OCI-LY3 (cell line): ENCODE results near the gene CTSE.

Source experiments
- H2AFZ ChIP-seq: fragments of 200-600, 300-600 bp; shearing (Covaris generic); 2 replicates; pipeline ENCODE4 v1.6.0; 2014; ENCODE audit warnings: antibody characterized with exemption, low read depth, low read length
- H3K27ac ChIP-seq: fragments of 200-600, 300-600 bp; sonication (generic); 2 replicates; pipeline ENCODE4 v1.5.1; 2014; ENCODE audit warnings: mild to moderate bottlenecking, low read length, moderate library complexity, mixed read lengths
- H3K27me3 ChIP-seq: fragments of 200-600, 300-600 bp; sonication (generic); 2 replicates; pipeline ENCODE4 v1.6.1; 2014; ENCODE audit warnings: low read depth, low read length, mixed read lengths
- H3K36me3 ChIP-seq: fragments of 200-600, 300-600 bp; sonication (generic); replicated peaks from 2 replicates; pipeline ENCODE3; 2014; ENCODE audit warnings: low read depth, low read length, mixed read lengths
- H3K4me1 ChIP-seq: fragments of 300-600, 200-600 bp; sonication (generic); 2 replicates; pipeline ENCODE4 v1.6.1; 2014; ENCODE audit warnings: low read length, mixed read lengths
- H3K4me2 ChIP-seq: fragments of 200-600, 300-600 bp; sonication (generic); 2 replicates; pipeline ENCODE4 v1.6.1; 2014; ENCODE audit warnings: low read length, mixed read lengths
- H3K4me3 ChIP-seq: fragments of 300-600, 200-600 bp; sonication (generic); 2 replicates; pipeline ENCODE4 v1.5.1; 2014; ENCODE audit warnings: antibody characterized with exemption, mild to moderate bottlenecking, low read length, moderate library complexity
- H3K79me2 ChIP-seq: fragments of 300-600, 200-600 bp; shearing (Covaris generic); 2 replicates; pipeline ENCODE4 v1.6.1; 2014; ENCODE audit warnings: mild to moderate bottlenecking, low read length, mixed read lengths
- H3K9ac ChIP-seq: fragments of 300-600, 200-600 bp; shearing (Covaris generic); 2 replicates; pipeline ENCODE4 v1.6.0; 2014; ENCODE audit warnings: mild to moderate bottlenecking, low read length, moderate library complexity
- H3K9me3 ChIP-seq: fragments of 200-600, 300-600 bp; shearing (Covaris generic); 2 replicates; pipeline ENCODE4 v1.6.1; 2014; ENCODE audit warnings: low read length, mixed read lengths; ENCODE audit not compliant: insufficient read depth
- H4K20me1 ChIP-seq: fragments of 200-600, 300-600 bp; sonication (generic); 2 replicates; pipeline ENCODE4 v1.6.1; 2016; ENCODE audit warnings: low read length, mixed read lengths; ENCODE audit not compliant: insufficient read depth
- EZH2phosphoT487 ChIP-seq: fragments of 200-600 bp; shearing (Covaris generic); IDR thresholded peaks from 2 replicates; pipeline ENCODE4 v1.6.1; 2018; ENCODE audit warnings: antibody characterized with exemption, mixed run types, low read depth
- TF ChIP-seq, protein P1 (sequence below): fragments of 200-600, 300-600 bp; sonication (generic); IDR thresholded peaks from 2 replicates; pipeline ENCODE4 v1.5.1; 2014; ENCODE audit warnings: antibody characterized with exemption, low read length, low read depth

CTSE gene

DNA sequence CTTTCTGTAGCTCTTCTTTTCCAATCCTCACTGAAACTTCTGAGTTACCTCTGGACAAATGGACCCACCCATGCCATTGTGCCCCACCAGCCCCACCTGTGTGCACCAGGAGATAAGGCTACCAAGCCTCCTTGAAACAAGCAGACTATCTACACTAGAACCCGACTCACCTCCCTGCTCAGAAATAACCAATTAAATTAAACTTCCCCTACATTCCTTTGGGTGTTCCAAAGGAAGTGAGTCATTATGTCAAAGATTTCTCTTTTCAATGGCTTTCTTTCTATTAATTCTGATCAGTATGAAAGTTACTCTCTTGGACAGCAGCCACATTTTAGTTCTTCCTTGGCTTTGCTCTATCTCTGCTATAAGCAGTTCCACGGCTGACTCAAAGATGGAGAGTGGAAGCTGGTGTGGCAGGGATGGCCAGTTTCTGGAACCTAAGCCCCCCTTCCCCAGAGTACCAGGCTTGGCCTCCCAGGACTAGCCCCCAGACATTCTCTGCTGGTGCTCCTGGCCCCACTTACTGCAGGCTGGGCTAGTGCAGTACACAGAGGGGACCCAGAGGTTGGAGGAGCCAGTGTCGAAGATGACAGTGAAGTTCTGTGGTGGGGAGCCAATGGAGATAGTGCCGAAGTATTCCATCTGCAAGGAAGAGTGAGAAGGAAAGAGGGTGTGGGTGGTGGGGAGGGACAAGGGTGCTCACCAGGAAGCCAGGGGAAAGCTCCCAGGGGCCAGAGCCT is 1.9 kb downstream of the CTSE start:
- H3K27ac ChIP-seq = no peak overlapping the region
- H4K20me1 ChIP-seq = no peaks in the 10 kb centered on the region
- H3K36me3 ChIP-seq = no peaks in the 10 kb centered on the region
- H3K4me3 ChIP-seq = no peak overlapping the region
- H3K4me2 ChIP-seq = no peak overlapping the region
- no peak for TF ChIP-seq EZH2phosphoT487
- TF ChIP-seq, protein P1, sequence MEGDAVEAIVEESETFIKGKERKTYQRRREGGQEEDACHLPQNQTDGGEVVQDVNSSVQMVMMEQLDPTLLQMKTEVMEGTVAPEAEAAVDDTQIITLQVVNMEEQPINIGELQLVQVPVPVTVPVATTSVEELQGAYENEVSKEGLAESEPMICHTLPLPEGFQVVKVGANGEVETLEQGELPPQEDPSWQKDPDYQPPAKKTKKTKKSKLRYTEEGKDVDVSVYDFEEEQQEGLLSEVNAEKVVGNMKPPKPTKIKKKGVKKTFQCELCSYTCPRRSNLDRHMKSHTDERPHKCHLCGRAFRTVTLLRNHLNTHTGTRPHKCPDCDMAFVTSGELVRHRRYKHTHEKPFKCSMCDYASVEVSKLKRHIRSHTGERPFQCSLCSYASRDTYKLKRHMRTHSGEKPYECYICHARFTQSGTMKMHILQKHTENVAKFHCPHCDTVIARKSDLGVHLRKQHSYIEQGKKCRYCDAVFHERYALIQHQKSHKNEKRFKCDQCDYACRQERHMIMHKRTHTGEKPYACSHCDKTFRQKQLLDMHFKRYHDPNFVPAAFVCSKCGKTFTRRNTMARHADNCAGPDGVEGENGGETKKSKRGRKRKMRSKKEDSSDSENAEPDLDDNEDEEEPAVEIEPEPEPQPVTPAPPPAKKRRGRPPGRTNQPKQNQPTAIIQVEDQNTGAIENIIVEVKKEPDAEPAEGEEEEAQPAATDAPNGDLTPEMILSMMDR = no peak
- H2AFZ ChIP-seq = no peak overlapping the region
- H3K4me1 ChIP-seq = peaks cover 7% of the 10 kb centered on the region; the same call in 1 of the 2 replicates
- H3K9me3 ChIP-seq = peaks cover 3% of the 10 kb centered on the region; the same call in 1 of the 2 replicates
- H3K27me3 ChIP-seq = no peaks in the 10 kb centered on the region
- no peaks in the 10 kb centered on the region for H3K79me2 ChIP-seq
- H3K9ac ChIP-seq = no peak overlapping the region

DNA sequence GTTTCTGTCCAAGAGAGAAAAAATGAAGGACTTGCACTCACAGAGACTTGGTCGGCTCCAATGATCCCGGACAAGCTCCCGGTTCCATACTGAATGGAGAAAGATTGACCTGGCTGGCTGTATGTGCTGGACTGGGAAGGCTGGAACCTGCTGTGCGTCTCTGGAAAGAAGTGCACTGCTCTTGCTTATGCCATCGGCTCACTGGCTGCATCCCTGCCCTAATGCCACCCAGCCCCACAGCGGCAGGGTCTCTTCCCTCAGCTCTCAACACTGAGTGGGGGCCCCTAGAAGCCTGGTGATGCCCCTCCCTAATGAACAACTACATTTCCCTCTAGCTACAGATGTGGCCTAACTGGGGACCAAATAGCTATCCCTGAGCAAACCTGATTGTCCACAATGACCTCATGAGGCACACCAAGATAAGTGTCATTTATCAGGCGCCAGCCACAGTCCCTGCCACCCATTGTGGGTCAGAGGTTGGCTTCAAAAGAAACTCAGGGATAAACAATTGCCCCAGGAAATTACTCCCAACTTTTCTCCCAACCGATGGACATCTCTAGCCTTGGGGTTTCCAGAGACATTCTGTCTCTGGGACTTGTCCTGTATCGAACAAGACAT is 2.6 kb downstream of the CTSE start:
- Histone ChIP-seq H3K79me2 (no peaks in the 10 kb centered on the region), H3K9me3 (peaks cover 3% of the 10 kb centered on the region; the same call in 1 of the 2 replicates), H3K36me3 (no peaks in the 10 kb centered on the region), H3K4me3 (no peak overlapping the region), H3K9ac (no peak overlapping the region), H3K4me2 (no peak overlapping the region), H4K20me1 (no peaks in the 10 kb centered on the region), H3K27me3 (no peaks in the 10 kb centered on the region), H3K4me1 (peaks cover 5% of the 10 kb centered on the region; the same call in 1 of the 2 replicates), H2AFZ (no peak overlapping the region), H3K27ac (no peak overlapping the region)
- no peak for TF ChIP-seq EZH2phosphoT487
- TF ChIP-seq, protein P1 = no peak

DNA sequence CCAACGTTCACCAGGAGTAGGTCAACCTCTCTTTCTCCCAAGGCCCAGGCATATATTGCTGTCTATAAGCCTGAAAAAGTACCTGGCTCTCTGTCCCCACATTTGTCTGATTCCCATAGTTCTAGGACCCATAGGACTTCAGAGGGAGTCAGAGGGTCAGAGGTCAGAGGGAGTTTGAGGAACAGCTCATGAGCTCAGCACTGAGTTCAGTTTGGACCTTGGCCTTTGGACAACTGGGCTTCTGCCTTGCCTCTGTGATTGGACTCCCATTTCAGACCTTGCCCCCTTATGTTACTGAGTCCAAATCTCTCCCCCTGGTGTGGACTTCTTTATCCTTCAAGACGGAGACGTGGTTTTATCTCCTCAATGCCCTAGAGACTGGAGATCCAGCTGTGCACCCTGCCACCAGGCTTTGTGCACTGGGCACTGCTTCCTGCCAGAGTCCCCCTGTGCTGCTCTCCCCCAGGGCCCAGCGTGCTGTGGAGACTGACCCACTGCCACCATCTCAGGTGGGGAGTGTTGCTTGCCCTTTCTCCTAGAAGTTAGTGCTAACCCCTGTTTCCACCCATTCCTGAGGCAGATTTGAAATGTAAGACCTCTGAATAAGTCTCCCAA is 3.2 kb downstream of the CTSE start:
- H3K27me3 ChIP-seq = no peaks in the 10 kb centered on the region
- H3K4me3 ChIP-seq = no peak overlapping the region

More for the DNA sequence above, 3.2 kb downstream of the CTSE start:
- H3K27ac ChIP-seq = no peak overlapping the region
- H3K4me2 ChIP-seq = no peak overlapping the region
- H3K4me1 ChIP-seq = peaks cover 5% of the 10 kb centered on the region
- no peak overlapping the region for H3K9ac ChIP-seq
- no peaks in the 10 kb centered on the region for H3K36me3 ChIP-seq
- H3K9me3 ChIP-seq = peaks cover 3% of the 10 kb centered on the region; the same call in 1 of the 2 replicates
- no peak overlapping the region for H2AFZ ChIP-seq
- TF ChIP-seq, protein P1 = no peak
- no peak for TF ChIP-seq EZH2phosphoT487
- no peaks in the 10 kb centered on the region for H4K20me1 ChIP-seq
- H3K79me2 ChIP-seq = no peaks in the 10 kb centered on the region
